Measurements from ENCODE around the gene ARRDC2.

GRCh38 chr19:18063463-18063862 lies 55.5 kb downstream of the ARRDC2 start:
- TF ChIP-seq, protein P1, sequence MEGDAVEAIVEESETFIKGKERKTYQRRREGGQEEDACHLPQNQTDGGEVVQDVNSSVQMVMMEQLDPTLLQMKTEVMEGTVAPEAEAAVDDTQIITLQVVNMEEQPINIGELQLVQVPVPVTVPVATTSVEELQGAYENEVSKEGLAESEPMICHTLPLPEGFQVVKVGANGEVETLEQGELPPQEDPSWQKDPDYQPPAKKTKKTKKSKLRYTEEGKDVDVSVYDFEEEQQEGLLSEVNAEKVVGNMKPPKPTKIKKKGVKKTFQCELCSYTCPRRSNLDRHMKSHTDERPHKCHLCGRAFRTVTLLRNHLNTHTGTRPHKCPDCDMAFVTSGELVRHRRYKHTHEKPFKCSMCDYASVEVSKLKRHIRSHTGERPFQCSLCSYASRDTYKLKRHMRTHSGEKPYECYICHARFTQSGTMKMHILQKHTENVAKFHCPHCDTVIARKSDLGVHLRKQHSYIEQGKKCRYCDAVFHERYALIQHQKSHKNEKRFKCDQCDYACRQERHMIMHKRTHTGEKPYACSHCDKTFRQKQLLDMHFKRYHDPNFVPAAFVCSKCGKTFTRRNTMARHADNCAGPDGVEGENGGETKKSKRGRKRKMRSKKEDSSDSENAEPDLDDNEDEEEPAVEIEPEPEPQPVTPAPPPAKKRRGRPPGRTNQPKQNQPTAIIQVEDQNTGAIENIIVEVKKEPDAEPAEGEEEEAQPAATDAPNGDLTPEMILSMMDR (IDR thresholded peaks at IDR 0.05) = peak; percentile 45
- no peak for TF ChIP-seq EZH2 (IDR thresholded peaks at IDR 0.05)
- no peak for TF ChIP-seq EZH2phosphoT487 (IDR thresholded peaks at IDR 0.05)
